Neuronal stem cell (in vitro differentiated cells): ENCODE data around the gene MTHFD1L. TPM values are rescaled to one million over a fixed set of nuclear protein-coding genes. Genes with fewer than 3 reads are reported as not detected.

Source experiments
- DNase-seq: peaks from one replicate; pipeline ENCODE4 v3.0.0-alpha.2; 2013; ENCODE audit warnings: low spot score
- H2AFZ ChIP-seq: one replicate; pipeline ENCODE4 v1.6.1; 2013; ENCODE audit warnings: mild to moderate bottlenecking, low read length, inconsistent platforms
- H2AK5ac ChIP-seq: 2 replicates; pipeline ENCODE4 v1.6.1; 2013; ENCODE audit warnings: low read depth, mild to moderate bottlenecking, inconsistent platforms, low read length, moderate library complexity, mixed read lengths
- H2BK120ac ChIP-seq: 2 replicates; pipeline ENCODE4 v1.6.1; 2013; ENCODE audit warnings: low read depth, mild to moderate bottlenecking, inconsistent platforms, low read length, moderate library complexity, mixed read lengths
- H2BK12ac ChIP-seq: one replicate; pipeline ENCODE4 v1.6.1; 2013; ENCODE audit warnings: low read length, inconsistent platforms
- H2BK15ac ChIP-seq: 2 replicates; pipeline ENCODE4 v1.6.1; 2013; ENCODE audit warnings: mild to moderate bottlenecking, low read length, inconsistent platforms, mixed read lengths
- H2BK5ac ChIP-seq: one replicate; pipeline ENCODE4 v1.6.1; 2013; ENCODE audit warnings: inconsistent platforms, mild to moderate bottlenecking, low read length, moderate library complexity
- H3K14ac ChIP-seq: one replicate; pipeline ENCODE4 v1.6.1; 2013; ENCODE audit warnings: low read length, inconsistent platforms
- H3K18ac ChIP-seq: 2 replicates; pipeline ENCODE4 v1.6.1; 2013; ENCODE audit warnings: low read length, inconsistent platforms
- H3K23ac ChIP-seq: 2 replicates; pipeline ENCODE4 v1.6.1; 2013; ENCODE audit warnings: low read depth, mild to moderate bottlenecking, mixed read lengths, low read length, inconsistent platforms; ENCODE audit not compliant: poor library complexity
- H3K27ac ChIP-seq: replicated peaks from 3 replicates; pipeline ENCODE4 v1.5.1; 2013; ENCODE audit warnings: low read length, inconsistent platforms
- H3K27me3 ChIP-seq, 3 experiments: 2 replicates each; pipeline ENCODE4 v1.6.1; 2013; ENCODE audit warnings: low read length in 3 of 3, mild to moderate bottlenecking in 2 of 3, inconsistent platforms in 1 of 3, low read depth in 1 of 3, mixed read lengths in 1 of 3, moderate library complexity in 1 of 3; ENCODE audit not compliant: control insufficient read depth in 3 of 3, insufficient read depth in 3 of 3
- H3K36me3 ChIP-seq, 2 donors: replicated peaks in 1 of 2; 2 replicates each; pipeline ENCODE4 v1.6.1; 2013; ENCODE audit warnings: low read length in 2 of 2; ENCODE audit not compliant: control insufficient read depth in 2 of 2, insufficient read depth in 2 of 2
- H3K4ac ChIP-seq: 2 replicates; pipeline ENCODE4 v1.6.1; 2013; ENCODE audit warnings: inconsistent platforms, mild to moderate bottlenecking, low read length, moderate library complexity
- H3K4me1 ChIP-seq, 2 donors: 1 replicate in 1 of 2; 2 replicates in 1 of 2; pipeline ENCODE4 v1.6.1; 2013; ENCODE audit warnings: low read length in 2 of 2, low read depth in 1 of 2; ENCODE audit not compliant: control insufficient read depth in 2 of 2, insufficient read depth in 1 of 2
- H3K4me2 ChIP-seq: one replicate; pipeline ENCODE4 v1.6.1; 2013; ENCODE audit warnings: mild to moderate bottlenecking, low read length, inconsistent platforms; ENCODE audit not compliant: insufficient read depth, poor library complexity, severe bottlenecking
- H3K4me3 ChIP-seq, 2 donors: 2 replicates each; pipeline ENCODE4 v1.5.1; 2013; ENCODE audit warnings: low read length in 2 of 2, mild to moderate bottlenecking in 2 of 2, inconsistent platforms in 1 of 2, moderate library complexity in 1 of 2
- H3K79me1 ChIP-seq: one replicate; pipeline ENCODE4 v1.6.1; 2013; ENCODE audit warnings: low read depth, mild to moderate bottlenecking, inconsistent platforms, low read length, moderate library complexity
- H3K9ac ChIP-seq: one replicate; pipeline ENCODE4 v1.6.1; 2013; ENCODE audit warnings: mild to moderate bottlenecking, low read depth, low read length, inconsistent platforms; ENCODE audit not compliant: poor library complexity
- H3K9me3 ChIP-seq, 2 donors: replicated peaks in 1 of 2; 2 replicates each; pipeline versions ENCODE3 to v1.6.1; 2013; ENCODE audit warnings: low read length in 2 of 2, mild to moderate bottlenecking in 2 of 2, inconsistent platforms in 1 of 2, low read depth in 1 of 2, mixed read lengths in 1 of 2, moderate library complexity in 1 of 2; ENCODE audit not compliant: control insufficient read depth in 2 of 2, insufficient read depth in 1 of 2
- H4K8ac ChIP-seq: one replicate; pipeline ENCODE4 v1.6.1; 2013; ENCODE audit warnings: low read depth, mild to moderate bottlenecking, inconsistent platforms, low read length, moderate library complexity
- H4K91ac ChIP-seq: one replicate; pipeline ENCODE4 v1.6.1; 2013; ENCODE audit warnings: low read length, low read depth, mild to moderate bottlenecking, inconsistent platforms; ENCODE audit not compliant: poor library complexity
- WGBS, 2 donors: extraction: QIAGEN DNeasy Blood & Tissue Kit; methylation state at CpG; one replicate each; pipeline ENCODE4 v1.1.7; 2013; ENCODE audit warnings: missing lambda C conversion rate in 2 of 2, mixed read lengths in 1 of 2; ENCODE audit not compliant: insufficient read length in 2 of 2, insufficient replicate concordance in 1 of 2; ENCODE audit errors: extremely low coverage in 2 of 2; 5-methylcytosine and 5-hydroxymethylcytosine counted together
- small RNA-seq: library from polyadenylated mRNA; stranded (forward); fragments of <200 nt; extraction: miRNeasy Mini kit (QIAGEN cat#:217004); gene quantifications from one replicate; pipeline ENCODE3, GENCODE V24; 2013; ENCODE audit not compliant: insufficient read depth

Gene MTHFD1L

GRCh38 chr6:151149793-151150192, 284.3 kb downstream of the MTHFD1L start:
- H4K91ac ChIP-seq, result no peak overlapping the region
- no peak overlapping the region for H4K8ac ChIP-seq
- WGBS, 2 donors, result no CpG with 5 or more reads among the region's 3 CpGs

More at GRCh38 chr6:151149793-151150192, 284.3 kb downstream of the MTHFD1L start:
- no peaks in the 10 kb centered on the region for H3K36me3 ChIP-seq
- H2BK120ac ChIP-seq, result no peak overlapping the region
- no peaks in the 10 kb centered on the region for H3K27me3 ChIP-seq
- no peak overlapping the region for H2AFZ ChIP-seq
- H3K9ac ChIP-seq, result no peak overlapping the region
- H3K23ac ChIP-seq, result no peak overlapping the region
- no peak overlapping the region for H3K27ac ChIP-seq
- H3K9me3 ChIP-seq, result peaks cover 0 to 3% of the 10 kb centered on the region in 2 donors
- H3K14ac ChIP-seq, result no peak overlapping the region
- H3K79me1 ChIP-seq, result no peaks in the 10 kb centered on the region
- H2AK5ac ChIP-seq, result no peak overlapping the region
- no peak overlapping the region for H2BK15ac ChIP-seq
- DNase-seq, result no peak
- H2BK12ac ChIP-seq, result no peak overlapping the region
- H3K4me1 ChIP-seq, result peaks cover 3 to 7% of the 10 kb centered on the region in 2 donors
- H3K4me3 ChIP-seq, result no peak overlapping the region
- H3K4ac ChIP-seq, result no peak overlapping the region
- H2BK5ac ChIP-seq, result no peak overlapping the region
- H3K18ac ChIP-seq, result no peak overlapping the region
- H3K4me2 ChIP-seq, result no peak overlapping the region

Small RNA genes within 50 kb of the gene (small RNA-seq; reads per million reads assigned to genes)
- not detected for gene RNU6-302P
